ENCODE measurements around the gene IL2RA. TPM values are rescaled to one million over a fixed set of nuclear protein-coding genes. Genes with fewer than 3 reads are reported as not detected.

IL2RA gene
- polyA plus RNA-seq, 1 experiment = not detected

GRCh38 chr10:5973069-5973468 lies 89.1 kb downstream of the IL2RA start:
- no peak for TF ChIP-seq CTCF (IDR thresholded peaks at IDR 0.05; ENCODE audit: insufficient read depth, low read depth, low read length)
- POLR2A ChIA-PET = no interaction called here
- Histone ChIP-seq H3K4me3 (ENCODE audit: low read depth, low read length) (no peak overlapping the region), H3K27me3 (ENCODE audit: control insufficient read depth, insufficient read depth, low read length) (no peaks in the 10 kb centered on the region), H3K36me3 (ENCODE audit: control insufficient read depth, insufficient read depth, low read length) (no peaks in the 10 kb centered on the region)
- CTCF ChIA-PET = no interaction called here
- DNase-seq (ENCODE audit: low read depth) = no peak

GRCh38 chr10:5971886-5972285 lies 90.3 kb downstream of the IL2RA start:
- no peaks in the 10 kb centered on the region for H3K27me3 ChIP-seq (ENCODE audit: control insufficient read depth, insufficient read depth, low read length)
- no peak overlapping the region for H3K4me3 ChIP-seq (ENCODE audit: low read depth, low read length)
- DNase-seq (ENCODE audit: low read depth) = no peak
- ChIA-PET POLR2A (no interaction called here), CTCF (interaction anchor here (1.8 to 1.9 kb wide), 2 partner anchors 12 to 115 kb away, joined by 5 read pairs; no protein-coding TSS in a partner anchor)
- no peaks in the 10 kb centered on the region for H3K36me3 ChIP-seq (ENCODE audit: control insufficient read depth, insufficient read depth, low read length)
- no peak for TF ChIP-seq CTCF (IDR thresholded peaks at IDR 0.05; ENCODE audit: insufficient read depth, low read depth, low read length)

- ChIA-PET POLR2A (no interaction called here), CTCF (interaction anchor here (1.8 to 1.9 kb wide), 2 partner anchors 11 to 115 kb away, joined by 5 read pairs; no protein-coding TSS in a partner anchor)
- no peaks in the 10 kb centered on the region for H3K27me3 ChIP-seq (ENCODE audit: control insufficient read depth, insufficient read depth, low read length)
- no peak for DNase-seq (ENCODE audit: low read depth)
- no peaks in the 10 kb centered on the region for H3K36me3 ChIP-seq (ENCODE audit: control insufficient read depth, insufficient read depth, low read length)
- TF ChIP-seq CTCF (IDR thresholded peaks at IDR 0.05; ENCODE audit: insufficient read depth, low read depth, low read length) = no peak
- no peak overlapping the region for H3K4me3 ChIP-seq (ENCODE audit: low read depth, low read length)
These were observed 90.8 kb downstream of the IL2RA start for GRCh38 chr10:5971315-5971832.

- no peak for DNase-seq (ENCODE audit: low read depth)
- Histone ChIP-seq H3K36me3 (ENCODE audit: control insufficient read depth, insufficient read depth, low read length) (no peaks in the 10 kb centered on the region), H3K4me3 (ENCODE audit: low read depth, low read length) (no peak overlapping the region), H3K27me3 (ENCODE audit: control insufficient read depth, insufficient read depth, low read length) (no peaks in the 10 kb centered on the region)
- ChIA-PET CTCF (interaction anchor here (1.9 kb wide), 1 partner anchor 116 kb away, joined by 5 read pairs; no protein-coding TSS in a partner anchor), POLR2A (no interaction called here)
- no peak for TF ChIP-seq CTCF (IDR thresholded peaks at IDR 0.05; ENCODE audit: insufficient read depth, low read depth, low read length)
These were observed 91.6 kb downstream of the IL2RA start for GRCh38 chr10:5970527-5970926.

GRCh38 chr10:5970066-5970465 lies 92.1 kb downstream of the IL2RA start:
- H3K36me3 ChIP-seq (ENCODE audit: control insufficient read depth, insufficient read depth, low read length) = no peaks in the 10 kb centered on the region
- H3K27me3 ChIP-seq (ENCODE audit: control insufficient read depth, insufficient read depth, low read length) = no peaks in the 10 kb centered on the region
- H3K4me3 ChIP-seq (ENCODE audit: low read depth, low read length) = no peak overlapping the region
- DNase-seq (ENCODE audit: low read depth) = no peak
- no peak for TF ChIP-seq CTCF (IDR thresholded peaks at IDR 0.05; ENCODE audit: insufficient read depth, low read depth, low read length)
- CTCF ChIA-PET = no interaction called here
- POLR2A ChIA-PET = no interaction called here

Data from BJ (cell line).